ENCODE measurements around the gene SUPT5H. TPM values are rescaled to one million over a fixed set of nuclear protein-coding genes. Genes with fewer than 3 reads are reported as not detected.
A peak's percentile ranks its signal among the peaks of the same experiment; 100 is the strongest.

SUPT5H gene
- 62.2 TPM for total RNA-seq

DNA sequence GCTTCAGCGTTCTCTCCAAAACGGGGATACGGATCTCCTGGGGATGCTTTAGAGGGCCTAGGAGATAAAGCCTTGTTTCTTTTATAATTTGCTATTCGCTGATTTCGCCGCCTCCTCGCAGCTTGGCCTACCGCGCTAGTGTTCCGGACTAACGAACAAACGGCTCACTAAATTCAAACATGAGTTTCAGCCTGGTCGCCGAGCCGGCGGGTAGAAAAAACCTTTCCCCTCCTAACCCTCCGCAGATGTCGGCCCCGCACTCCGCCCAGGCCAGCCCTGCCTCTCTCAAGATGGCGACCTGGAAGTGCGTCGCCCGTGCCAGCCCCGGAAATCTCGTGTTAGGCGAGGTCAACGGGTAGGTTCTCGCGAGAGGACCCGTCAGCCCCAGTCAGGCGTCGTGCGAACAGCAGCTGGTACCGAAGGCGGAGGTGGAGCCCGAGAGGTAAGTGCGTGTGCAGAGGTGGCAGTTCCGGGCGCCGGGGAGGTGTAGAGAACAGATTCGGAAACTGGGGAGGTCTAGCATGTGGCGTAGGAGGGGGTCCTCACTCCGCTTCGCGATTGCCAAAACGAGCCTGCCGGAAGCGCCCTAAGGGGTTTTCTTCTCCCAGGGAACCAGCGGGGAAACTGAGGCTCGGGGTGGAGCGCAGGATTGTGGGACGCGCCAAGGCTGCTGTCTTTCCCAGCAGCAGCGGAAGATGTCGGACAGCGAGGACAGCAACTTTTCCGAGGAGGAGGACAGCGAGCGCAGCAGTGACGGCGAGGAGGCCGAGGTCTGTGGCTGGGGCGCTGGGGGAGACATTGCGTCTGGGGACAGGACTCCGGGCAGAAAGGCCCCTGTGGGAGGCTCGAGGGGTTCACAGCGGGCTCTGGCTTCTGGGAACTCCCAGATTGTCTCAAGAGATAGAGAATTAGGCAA is at the start of gene SUPT5H:
TSS of gene SUPT5H (plus strand) at position 387 of the 916 bp plus-strand sequence. CDS start at position 696, 309 bp downstream.
- DNase-seq, result peak; percentile 99

DNA sequence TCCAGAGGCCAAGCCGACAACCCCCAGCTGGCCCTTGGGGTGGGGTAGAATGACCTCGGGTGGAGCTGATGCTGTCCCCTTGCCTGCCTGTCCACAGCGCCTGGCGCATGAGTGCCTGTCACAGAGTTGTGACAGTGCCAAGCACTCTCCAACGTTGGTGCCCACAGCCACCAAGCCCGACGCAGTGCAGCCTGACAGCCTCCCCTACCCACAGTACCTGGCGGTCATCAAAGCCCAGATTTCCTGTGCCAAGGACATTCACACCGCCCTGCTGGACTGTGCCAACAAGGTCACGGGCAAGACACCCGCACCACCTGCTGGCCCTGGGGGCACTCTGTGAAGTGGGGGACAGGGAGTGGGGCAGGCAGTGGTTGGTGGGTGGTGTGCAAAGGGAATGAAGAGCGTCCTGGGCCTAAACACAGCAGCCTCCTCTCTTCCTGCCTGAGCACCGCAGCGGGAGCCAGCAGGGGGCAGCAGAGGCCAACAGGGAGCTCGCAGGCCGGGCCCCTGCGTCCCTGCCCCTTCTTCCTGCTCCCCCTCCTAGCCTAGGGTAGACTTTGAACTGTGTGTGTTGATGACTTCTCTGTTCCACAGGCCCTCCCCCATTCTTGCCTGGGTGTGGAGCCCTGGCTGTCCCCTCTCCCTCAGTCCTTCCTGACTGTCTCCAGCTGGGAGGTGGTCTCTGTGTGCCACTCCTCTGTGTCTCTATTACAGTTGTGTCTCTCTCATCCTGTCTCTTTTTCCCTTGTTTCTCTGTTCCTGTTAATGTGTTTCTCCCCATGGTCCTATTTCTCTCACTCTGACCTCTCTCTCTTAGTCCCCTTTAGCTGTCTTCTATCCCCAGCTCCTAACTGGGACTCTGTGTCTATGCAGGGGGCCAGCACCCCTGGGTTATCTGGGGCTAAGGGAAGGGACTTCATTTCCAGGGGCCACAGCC is 47.8 kb upstream of the SUPT5H start:
- peak; percentile 92 for DNase-seq

DNA sequence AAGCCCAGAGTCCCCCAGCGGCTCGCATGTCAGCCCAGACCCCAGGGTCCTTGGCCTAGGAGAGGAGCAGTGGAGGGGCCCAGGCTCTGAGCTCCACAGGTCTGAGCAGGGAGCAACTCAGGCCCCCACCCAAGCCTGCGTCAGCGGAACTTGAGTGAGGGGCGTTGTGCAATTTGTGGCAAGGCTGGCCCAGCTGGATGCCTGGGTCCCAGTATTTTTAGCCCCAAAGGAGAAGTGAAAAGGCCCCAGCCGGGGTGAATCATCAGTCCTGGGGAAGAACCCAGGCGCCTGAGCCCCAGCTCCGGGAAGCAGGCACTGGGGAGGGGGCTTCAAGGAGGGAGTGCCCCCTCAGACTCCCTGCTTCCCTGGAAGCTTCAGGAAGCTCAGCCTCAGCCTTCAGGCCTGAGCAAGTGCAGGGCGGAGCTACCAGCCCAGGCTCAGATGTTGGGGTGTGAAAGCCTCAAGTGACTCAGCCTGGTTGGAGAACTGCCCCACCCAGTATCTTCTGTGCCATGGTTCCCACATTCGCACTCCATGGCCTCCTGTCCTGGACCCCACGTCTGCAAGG is 47.0 kb upstream of the SUPT5H start:
- no peak for DNase-seq

DNA sequence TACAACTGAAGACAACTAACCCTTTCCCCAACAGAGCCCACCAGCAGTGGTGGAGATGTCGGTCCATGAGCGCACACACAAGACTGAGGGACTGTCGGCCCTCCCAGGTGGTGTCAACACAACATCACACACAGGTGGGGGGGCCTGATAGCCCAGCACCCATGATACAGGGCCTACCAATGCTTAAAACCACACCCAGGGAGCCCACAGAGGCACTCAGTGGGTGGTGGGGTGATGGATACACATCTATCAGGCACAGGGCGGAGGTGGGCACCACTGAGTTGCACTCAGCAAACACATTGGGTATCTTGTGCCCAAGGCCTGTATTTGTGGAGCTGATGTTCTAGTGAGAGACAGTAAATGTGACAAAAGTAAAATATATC is 45.7 kb upstream of the SUPT5H start:
- no peak for DNase-seq

DNA sequence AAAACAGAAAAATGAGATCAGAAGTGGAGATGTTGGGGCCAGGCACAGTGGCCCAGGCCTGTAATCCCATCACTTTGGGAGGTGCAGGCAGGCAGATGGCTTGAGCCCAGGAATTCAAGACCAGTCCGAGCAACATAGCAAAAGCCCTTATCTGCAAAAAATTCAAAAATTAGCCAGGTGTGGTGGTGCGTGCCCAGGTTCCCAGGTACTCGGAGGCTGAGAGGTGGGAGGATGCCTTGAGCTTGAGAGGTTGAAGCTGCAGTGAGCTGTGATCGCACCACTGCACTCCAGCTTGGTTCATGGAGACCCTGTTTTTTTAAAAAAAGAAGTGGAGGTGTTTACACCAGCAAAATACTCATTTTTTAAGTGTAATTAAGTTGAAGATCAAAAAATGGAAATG is 45.3 kb upstream of the SUPT5H start:
- DNase-seq, result no peak

DNA sequence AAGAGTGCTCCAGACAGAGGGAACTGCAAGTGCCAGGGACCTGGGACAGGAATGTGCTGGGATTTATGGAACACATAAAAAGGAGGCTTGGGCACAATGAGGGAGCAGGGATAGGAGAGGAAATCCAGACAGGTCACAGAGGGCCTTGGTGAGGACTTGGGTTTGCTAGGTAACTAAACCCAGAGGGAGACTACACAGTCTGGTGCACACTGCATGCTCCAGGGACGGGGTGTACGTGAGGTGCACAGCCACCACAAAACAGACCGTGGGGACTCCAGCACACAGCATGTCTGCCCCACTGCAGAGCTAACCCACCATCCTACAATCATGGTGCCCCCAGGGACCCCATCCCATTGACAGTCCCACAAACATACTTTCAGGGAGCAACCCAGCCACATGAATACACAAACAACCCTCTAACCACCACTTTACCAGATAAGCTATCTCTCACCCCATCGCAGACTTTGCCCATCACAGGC is 44.3 kb upstream of the SUPT5H start:
- DNase-seq, result no peak

DNA sequence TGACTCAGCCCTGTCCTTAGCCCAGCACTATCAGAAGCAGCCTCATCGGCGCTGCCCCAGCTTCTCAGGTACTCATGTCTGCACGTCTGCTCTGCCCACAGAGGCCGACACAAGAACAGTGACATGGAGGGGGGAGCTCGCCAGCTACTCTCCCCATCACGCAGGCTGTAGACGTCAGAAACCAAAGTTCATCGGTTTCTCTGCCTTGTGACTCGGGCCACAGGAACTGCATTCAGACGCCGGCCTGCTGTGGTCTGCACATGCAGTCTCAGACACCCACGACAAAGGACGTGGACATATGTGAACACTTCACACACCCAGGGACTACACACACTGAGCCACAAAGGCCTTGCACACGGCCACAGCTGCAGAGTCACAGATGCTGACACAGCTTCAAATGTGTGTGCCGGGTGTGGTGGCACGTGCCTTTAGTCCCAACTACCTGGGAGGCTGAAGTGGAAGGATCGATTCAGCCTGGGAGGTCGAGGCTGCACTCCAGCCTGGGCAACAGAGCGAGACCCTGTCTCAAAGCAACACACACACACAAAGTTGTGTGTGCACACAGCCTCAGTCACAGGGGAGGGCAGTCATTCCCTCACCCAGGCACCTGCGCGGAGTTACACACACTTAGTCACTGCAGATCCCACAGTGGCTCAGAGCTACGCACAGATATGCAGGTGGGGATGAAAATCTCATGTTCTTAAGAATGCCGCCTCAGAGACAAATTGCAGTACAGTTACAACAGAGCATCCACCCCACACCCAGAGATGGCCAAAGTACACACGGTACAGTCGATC is 43.6 kb upstream of the SUPT5H start:
- no peak for DNase-seq

DNA sequence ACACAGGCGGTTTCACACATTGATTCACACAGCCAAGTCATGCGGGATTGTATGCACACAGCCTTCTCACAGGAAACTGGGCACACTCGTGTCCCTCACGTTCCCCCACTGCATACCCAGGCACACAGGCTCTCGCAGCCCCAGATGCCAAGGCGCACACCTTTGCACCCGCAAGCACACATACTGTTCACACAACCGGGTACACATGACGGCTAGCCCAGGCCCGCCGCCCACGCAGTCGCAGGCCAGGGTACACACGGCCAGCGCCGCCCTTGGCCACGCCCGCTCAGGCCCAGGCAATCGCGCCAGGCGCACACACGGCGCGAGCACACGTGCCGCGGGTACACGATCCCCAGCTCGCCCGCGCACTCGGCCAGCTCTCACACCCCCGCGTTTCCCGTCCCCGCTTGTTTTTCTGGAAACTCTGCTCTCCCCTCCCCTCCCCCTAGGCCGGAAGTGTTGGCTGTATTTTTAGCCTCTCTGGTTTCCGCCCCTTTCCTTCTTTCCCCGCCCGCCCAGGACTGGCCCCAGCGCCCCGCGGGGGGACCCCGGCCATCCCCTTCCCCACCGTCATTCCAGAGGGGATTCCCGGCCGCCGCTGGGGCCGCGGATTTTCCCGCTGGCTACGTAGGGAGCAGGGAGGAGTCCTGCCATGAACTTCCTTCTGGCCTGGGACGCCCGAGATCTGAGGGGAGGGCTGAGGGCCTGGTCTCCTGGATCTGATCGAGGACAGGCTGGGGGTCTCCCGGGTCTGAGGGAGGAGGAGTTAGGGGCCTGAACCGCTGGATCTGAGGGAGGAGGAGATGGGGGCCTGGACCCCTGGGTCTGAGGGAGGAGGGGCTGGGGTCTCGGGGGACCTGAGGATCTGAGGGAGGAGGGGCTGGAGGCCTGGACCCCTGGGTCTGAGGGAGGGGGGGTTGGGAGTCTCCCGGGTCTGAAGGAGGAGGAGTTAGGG is 42.8 kb upstream of the SUPT5H start:
- DNase-seq, result peak; percentile 95

DNA sequence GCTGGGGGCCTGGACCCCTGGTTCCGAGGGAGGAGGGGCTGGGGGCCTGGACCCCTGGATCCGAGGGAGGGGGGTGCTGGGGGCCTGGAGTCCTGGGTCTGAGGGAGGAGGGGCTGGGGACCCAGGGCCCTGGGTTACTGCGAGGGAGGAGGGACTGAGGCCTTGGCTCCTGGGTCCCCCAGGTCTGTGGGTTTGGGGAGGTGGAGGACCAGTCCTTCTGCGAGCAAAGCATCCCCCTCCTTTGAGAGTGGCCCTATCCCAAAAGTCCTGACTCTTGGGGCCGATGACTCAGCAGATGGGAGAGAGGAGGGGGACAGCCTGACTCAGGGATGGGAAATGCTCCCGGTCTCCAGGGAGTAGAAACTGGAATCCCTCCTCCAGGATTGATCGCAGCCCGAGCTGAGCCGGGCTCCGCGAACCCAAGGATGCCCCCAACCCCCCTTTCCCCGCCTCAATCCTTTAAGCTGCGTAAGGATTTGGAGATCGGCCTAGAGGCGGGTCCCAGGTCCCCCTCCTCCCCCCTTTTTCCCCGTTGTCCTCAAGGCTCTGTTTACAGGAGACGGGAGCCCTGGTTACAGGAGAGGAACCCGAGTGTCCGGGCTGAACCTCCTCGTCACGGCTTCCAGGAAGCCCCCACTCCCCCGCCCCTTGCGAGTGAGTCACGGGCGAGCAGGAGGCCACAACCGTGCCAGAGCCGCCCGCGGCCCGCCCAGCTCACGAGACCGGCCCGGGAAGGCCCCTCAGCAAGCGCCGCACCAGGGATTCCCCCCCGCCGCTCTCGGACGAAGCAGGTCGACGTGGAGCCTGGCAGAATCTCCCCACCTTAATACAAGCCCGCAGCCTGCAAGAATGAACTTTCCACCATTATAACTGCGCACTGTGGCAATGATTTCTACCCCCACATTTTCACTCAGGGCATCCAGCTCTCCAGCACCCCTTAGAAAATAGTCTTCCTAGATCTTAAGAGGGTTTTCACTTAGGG is 41.8 kb upstream of the SUPT5H start:
- peak; percentile 96 for DNase-seq

DNA sequence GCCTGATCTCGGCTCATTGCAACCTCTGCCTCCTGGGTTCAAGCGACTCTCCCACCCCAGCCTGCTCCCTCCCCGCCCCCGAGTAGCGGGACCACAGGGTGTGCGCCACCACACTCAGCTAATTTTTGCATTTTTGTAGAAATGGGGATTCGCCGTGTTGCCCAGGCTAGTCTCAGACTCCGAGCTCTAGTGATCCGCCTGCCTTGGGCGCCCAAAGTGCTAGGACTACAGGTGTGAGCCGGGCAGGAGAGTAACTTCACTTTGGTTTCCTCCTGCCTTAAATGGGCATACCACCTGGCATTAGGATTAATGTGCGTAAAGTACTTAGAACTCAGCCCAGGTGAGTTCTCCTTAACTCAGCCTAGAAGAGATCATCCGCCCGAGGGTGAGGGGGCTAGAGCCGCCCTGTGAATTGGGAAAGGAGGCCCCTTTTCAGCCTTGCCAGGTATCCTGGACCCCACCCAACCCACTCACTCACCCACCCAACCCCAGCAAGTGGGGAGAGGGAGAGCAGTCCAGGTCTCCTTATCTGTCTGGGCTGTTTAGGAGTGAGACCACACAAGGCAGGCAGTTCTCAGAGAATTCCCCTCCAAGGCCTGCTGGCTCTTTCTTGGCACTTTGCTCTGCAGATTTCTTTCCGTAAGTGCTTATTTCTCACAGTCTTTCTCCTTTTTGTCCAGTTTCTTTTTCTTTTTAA is 40.0 kb upstream of the SUPT5H start:
- DNase-seq, result no peak

DNA sequence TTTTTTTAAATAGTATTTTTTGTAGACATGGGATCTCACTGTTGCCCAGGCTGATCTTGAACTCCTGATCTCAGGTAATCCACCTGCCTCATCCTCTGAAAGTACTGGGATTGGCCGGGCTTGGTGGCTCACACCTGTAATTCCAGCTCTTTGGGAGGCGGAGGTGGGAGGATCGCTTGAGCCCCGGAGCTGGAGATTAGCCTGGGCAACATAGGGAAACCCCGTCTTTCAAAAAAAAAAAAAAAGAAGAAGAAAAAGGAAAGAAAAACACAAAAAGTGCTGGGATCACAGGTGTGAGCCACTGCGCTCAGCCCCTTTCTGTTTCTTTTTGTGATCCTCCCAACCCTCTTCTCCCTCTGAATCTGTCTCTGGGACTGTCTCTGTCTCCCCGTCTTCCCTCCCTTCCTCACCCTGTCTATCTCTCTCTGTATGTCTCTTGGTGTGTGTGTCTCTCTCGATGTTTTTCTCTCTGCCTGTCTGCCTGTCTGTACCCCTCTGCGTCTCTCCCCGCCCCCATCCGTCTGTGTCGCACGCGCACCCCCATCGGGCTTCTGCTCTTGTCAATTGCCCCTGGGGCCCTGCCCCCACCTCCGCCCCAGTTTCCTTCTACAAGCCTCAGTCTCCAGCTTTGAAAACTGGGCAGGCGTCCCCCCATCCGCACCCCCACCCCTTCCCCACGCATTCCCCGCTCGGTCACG is 39.3 kb upstream of the SUPT5H start:
- no peak for DNase-seq

DNA sequence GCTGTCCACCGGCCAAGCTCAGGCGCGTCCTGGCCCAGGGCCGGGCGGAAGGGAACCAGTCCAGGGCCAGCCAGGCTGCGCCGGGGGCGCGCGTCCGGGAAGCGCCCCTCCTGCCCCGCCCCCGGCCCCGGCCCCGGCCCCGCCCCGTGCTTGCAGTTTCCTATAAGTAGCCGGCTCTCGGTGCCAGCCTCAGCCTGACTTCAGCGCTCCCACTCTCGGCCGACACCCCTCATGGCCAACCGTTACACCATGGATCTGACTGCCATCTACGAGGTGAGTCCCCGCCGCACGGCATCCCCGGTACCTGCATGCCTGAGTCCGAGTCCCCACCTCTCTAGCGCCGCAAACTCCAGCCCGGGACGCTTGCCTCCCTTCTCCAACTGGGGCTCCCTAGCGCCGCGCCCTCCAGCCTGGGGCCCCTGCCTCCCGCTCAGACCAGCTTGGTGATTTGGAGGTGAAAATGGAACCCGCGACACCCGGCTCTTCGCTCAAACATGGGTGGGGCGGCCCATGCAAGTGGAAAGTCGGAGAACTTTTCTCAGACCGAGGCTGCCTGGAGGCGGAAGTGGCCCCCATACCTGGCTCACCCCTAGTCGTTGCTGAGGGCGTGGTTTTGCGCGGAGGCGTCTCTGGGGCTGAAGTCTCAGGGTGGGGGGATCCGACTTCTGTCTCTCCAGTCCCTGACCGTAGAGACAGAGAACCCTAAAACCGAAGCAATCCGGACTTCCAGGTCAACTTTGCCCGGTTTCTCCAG is 38.5 kb upstream of the SUPT5H start, which contains the start of gene ZFP36:
TSS of gene ZFP36 (plus strand) at position 192 of the 754 bp plus-strand sequence. CDS start at position 250, 58 bp downstream.
- DNase-seq, result peak; percentile 93

DNA sequence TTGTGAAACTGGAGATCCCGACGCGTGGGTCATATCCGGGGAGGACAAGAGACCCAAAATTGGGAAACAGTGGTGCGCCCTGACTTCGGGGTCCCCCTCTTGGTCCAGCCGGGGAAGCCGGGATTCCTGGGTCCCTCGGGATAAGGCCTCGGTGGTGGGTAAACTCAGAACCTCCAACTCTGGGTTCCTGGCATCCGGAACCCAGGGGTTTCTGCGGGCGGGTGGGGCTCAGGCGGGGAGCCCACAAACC is 38.0 kb upstream of the SUPT5H start:
- no peak for DNase-seq

DNA sequence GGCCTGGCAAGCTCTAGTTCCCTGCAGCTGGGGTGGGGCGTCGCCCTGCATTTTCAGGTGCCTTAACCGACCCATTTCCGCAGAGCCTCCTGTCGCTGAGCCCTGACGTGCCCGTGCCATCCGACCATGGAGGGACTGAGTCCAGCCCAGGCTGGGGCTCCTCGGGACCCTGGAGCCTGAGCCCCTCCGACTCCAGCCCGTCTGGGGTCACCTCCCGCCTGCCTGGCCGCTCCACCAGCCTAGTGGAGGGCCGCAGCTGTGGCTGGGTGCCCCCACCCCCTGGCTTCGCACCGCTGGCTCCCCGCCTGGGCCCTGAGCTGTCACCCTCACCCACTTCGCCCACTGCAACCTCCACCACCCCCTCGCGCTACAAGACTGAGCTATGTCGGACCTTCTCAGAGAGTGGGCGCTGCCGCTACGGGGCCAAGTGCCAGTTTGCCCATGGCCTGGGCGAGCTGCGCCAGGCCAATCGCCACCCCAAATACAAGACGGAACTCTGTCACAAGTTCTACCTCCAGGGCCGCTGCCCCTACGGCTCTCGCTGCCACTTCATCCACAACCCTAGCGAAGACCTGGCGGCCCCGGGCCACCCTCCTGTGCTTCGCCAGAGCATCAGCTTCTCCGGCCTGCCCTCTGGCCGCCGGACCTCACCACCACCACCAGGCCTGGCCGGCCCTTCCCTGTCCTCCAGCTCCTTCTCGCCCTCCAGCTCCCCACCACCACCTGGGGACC is 37.6 kb upstream of the SUPT5H start:
- peak; percentile 62 for DNase-seq

DNA sequence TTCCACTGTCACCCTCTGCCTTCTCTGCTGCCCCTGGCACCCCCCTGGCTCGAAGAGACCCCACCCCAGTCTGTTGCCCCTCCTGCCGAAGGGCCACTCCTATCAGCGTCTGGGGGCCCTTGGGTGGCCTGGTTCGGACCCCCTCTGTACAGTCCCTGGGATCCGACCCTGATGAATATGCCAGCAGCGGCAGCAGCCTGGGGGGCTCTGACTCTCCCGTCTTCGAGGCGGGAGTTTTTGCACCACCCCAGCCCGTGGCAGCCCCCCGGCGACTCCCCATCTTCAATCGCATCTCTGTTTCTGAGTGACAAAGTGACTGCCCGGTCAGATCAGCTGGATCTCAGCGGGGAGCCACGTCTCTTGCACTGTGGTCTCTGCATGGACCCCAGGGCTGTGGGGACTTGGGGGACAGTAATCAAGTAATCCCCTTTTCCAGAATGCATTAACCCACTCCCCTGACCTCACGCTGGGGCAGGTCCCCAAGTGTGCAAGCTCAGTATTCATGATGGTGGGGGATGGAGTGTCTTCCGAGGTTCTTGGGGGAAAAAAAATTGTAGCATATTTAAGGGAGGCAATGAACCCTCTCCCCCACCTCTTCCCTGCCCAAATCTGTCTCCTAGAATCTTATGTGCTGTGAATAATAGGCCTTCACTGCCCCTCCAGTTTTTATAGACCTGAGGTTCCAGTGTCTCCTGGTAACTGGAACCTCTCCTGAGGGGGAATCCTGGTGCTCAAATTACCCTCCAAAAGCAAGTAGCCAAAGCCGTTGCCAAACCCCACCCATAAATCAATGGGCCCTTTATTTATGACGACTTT is 36.8 kb upstream of the SUPT5H start:
- no peak for DNase-seq

Measured in tongue (tissue), 2 donors.